ENCODE results near the gene IGF2BP3.

DNA sequence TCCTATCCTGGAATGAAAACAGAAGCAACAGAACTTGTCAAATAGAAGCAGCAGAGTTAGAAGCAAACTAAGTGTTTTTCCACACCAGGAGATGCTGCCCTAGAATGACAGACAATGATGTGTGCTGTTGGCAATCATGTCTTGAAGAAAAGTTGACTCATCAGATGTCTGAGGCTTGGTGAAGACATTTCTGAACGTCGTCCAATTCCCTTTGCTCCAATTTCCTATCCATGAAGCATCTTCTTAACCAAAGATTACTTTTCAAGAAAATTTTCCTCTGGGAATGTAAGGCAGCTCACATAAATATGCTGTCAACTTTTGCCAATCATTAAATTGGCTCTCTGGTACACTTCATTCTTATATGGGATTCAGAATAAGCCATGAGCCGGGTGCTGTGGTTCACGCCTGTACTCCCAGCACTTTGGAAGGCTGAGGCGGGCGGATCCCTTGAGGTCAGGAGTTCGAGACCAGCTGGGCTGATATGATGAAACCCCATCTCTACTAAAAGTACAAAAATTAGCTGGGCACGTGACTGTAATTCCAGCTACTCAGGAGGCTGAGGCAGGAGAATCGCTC, 136.5 kb downstream of the IGF2BP3 start:
- TF ChIP-seq POLR2A (IDR thresholded peaks at IDR 0.05), result no peak
- TF ChIP-seq, protein P1, sequence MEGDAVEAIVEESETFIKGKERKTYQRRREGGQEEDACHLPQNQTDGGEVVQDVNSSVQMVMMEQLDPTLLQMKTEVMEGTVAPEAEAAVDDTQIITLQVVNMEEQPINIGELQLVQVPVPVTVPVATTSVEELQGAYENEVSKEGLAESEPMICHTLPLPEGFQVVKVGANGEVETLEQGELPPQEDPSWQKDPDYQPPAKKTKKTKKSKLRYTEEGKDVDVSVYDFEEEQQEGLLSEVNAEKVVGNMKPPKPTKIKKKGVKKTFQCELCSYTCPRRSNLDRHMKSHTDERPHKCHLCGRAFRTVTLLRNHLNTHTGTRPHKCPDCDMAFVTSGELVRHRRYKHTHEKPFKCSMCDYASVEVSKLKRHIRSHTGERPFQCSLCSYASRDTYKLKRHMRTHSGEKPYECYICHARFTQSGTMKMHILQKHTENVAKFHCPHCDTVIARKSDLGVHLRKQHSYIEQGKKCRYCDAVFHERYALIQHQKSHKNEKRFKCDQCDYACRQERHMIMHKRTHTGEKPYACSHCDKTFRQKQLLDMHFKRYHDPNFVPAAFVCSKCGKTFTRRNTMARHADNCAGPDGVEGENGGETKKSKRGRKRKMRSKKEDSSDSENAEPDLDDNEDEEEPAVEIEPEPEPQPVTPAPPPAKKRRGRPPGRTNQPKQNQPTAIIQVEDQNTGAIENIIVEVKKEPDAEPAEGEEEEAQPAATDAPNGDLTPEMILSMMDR (IDR thresholded peaks at IDR 0.05), result no peak
